ENCODE data around the gene VPS37D. TPM values are rescaled to one million over a fixed set of nuclear protein-coding genes. Genes with fewer than 3 reads are reported as not detected.
A peak's percentile ranks its signal among the peaks of the same experiment; 100 is the strongest.

Gene VPS37D
- polyA plus RNA-seq, 1 of the 3 experiments (the other 2 are of a cell fraction): 7.4 TPM

GRCh38 chr7:73700581-73701134, 33.0 kb downstream of the VPS37D start:
- Histone ChIP-seq H3K79me2 (ENCODE audit: insufficient read depth) (peaks cover 12% of the 10 kb centered on the region; the same call in 1 of the 2 replicates), H3F3A (replicated peaks; ENCODE audit: insufficient read depth) (peaks cover 42% of the 10 kb centered on the region), H4K20me1 (ENCODE audit: insufficient read depth) (peaks cover 16% of the 10 kb centered on the region; the same call in 1 of the 2 replicates), H3K36me3 (replicated peaks in 1 of 2; ENCODE audit: control insufficient read depth in 1 of 2, insufficient read depth in 2 of 2, low read length in 1 of 2) (peaks cover 31 to 68% of the 10 kb centered on the region in 2 experiments), H3K27ac (ENCODE audit: low read depth in 2 of 2, low read length in 1 of 2) (no peak overlapping the region), H3K9ac (no peak overlapping the region), H3K4me2 (no peak overlapping the region), H3K4me1 (ENCODE audit: control insufficient read depth in 1 of 2, insufficient read depth in 2 of 2, low read depth in 1 of 2, low read length in 1 of 2) (peaks cover 0 to 16% of the 10 kb centered on the region in 2 experiments; a peak in 3 of 4 replicates), H3K9me3 (no peaks in the 10 kb centered on the region), H2AFZ (ENCODE audit: low read depth) (no peak overlapping the region), H3K27me3 (ENCODE audit: insufficient read depth) (no peaks in the 10 kb centered on the region), H3K4me3 (ENCODE audit: low read depth in 2 of 2, low read length in 1 of 2) (no peak overlapping the region), H3K9me2 (no peaks in the 10 kb centered on the region)
- TF ChIP-seq SIN3A (IDR thresholded peaks at IDR 0.05; ENCODE audit: borderline replicate concordance, low read depth, low read length) (no peak), CTCF (IDR thresholded peaks at IDR 0.05) (no peak), NFIC (IDR thresholded peaks at IDR 0.05; ENCODE audit: borderline replicate concordance) (no peak), GATA2 (CRISPR knock-in tag; IDR thresholded peaks at IDR 0.05) (no peak), EZH2phosphoT487 (IDR thresholded peaks at IDR 0.05; ENCODE audit: borderline replicate concordance, low read depth) (no peak), PBX3 (IDR thresholded peaks at IDR 0.05) (no peak), FOXJ3 (CRISPR knock-in tag; IDR thresholded peaks at IDR 0.05) (no peak), USF2 (IDR thresholded peaks at IDR 0.05; ENCODE audit: borderline replicate concordance, low read depth, low read length) (no peak), RFX5 (IDR thresholded peaks at IDR 0.05; ENCODE audit: low read length) (no peak), CHD2 (IDR thresholded peaks at IDR 0.05; ENCODE audit: low read length, partially characterized antibody) (no peak), JUND (IDR thresholded peaks at IDR 0.05) (no peak)
- ChIA-PET CTCF (interaction anchor here (0.8 to 8.8 kb wide), 19 partner anchors 9 to 249 kb away, joined by 3 to 70 read pairs (median 5); partner anchors contain the start of genes BUD23, DNAJC30, STX1A and VPS37D), POLR2A (interaction anchor here (0.9 kb wide), 1 partner anchor 8 kb away, joined by 3 read pairs; no protein-coding TSS in a partner anchor)
- peak; percentile 46 for DNase-seq
- WGBS (ENCODE audit: low lambda C conversion rate): 86% methylated on average over 15 of the region's 15 CpGs

All from SK-N-SH (cell line).